HFFc6 (cell line): Measurements from ENCODE around the gene DYSF. TPM values are rescaled to one million over a fixed set of nuclear protein-coding genes. Genes with fewer than 3 reads are reported as not detected.

Experiments used
- DNase-seq: peaks from one replicate; pipeline ENCODE4 v3.0.0-alpha.2; 2018
- H3K27ac Mint-ChIP-seq: 2 replicates; pipeline ENCODE4 v1.8.0; 2020; ENCODE audit warnings: mild to moderate bottlenecking, mixed read lengths
- H3K27me3 Mint-ChIP-seq: 2 replicates; pipeline ENCODE4 v1.8.0; 2021; ENCODE audit warnings: mild to moderate bottlenecking, moderate library complexity, mixed read lengths; ENCODE audit not compliant: insufficient read depth
- H3K36me3 Mint-ChIP-seq: 2 replicates; pipeline ENCODE4 v1.8.0; 2021; ENCODE audit warnings: low read depth, mixed read lengths
- H3K4me1 Mint-ChIP-seq: 2 replicates; pipeline ENCODE4 v1.8.0; 2020; ENCODE audit warnings: low read depth, mixed read lengths
- H3K4me3 Mint-ChIP-seq: 2 replicates; pipeline ENCODE4 v1.8.0; 2020; ENCODE audit warnings: mild to moderate bottlenecking, moderate library complexity, mixed read lengths
- H3K9me3 Mint-ChIP-seq: 2 replicates; pipeline ENCODE4 v1.8.0; 2020; ENCODE audit warnings: mild to moderate bottlenecking, mixed read lengths
- total RNA-seq, 6 experiments: library from RNA; stranded (reverse); fragmentation: NEBNext Ultra II Directional; extraction: Animal tissue kit (Norgen Biotek cat#: 25700); gene quantifications; 2 replicates in 1 of 6; 3 replicates in 5 of 6; pipeline ENCODE4 v1.2.3, GENCODE V29; 2021
- TF ChIP-seq, protein P1 (sequence below): fragments of 200-600 bp; sonication (generic); IDR thresholded peaks from 2 replicates; pipeline ENCODE4 v1.5.0; 2021; ENCODE audit warnings: antibody characterized with exemption, mild to moderate bottlenecking

The DYSF gene
- total RNA-seq, 6 experiments from 2014 or later = 0.07 to 0.57 (median 0.32) TPM

DNA sequence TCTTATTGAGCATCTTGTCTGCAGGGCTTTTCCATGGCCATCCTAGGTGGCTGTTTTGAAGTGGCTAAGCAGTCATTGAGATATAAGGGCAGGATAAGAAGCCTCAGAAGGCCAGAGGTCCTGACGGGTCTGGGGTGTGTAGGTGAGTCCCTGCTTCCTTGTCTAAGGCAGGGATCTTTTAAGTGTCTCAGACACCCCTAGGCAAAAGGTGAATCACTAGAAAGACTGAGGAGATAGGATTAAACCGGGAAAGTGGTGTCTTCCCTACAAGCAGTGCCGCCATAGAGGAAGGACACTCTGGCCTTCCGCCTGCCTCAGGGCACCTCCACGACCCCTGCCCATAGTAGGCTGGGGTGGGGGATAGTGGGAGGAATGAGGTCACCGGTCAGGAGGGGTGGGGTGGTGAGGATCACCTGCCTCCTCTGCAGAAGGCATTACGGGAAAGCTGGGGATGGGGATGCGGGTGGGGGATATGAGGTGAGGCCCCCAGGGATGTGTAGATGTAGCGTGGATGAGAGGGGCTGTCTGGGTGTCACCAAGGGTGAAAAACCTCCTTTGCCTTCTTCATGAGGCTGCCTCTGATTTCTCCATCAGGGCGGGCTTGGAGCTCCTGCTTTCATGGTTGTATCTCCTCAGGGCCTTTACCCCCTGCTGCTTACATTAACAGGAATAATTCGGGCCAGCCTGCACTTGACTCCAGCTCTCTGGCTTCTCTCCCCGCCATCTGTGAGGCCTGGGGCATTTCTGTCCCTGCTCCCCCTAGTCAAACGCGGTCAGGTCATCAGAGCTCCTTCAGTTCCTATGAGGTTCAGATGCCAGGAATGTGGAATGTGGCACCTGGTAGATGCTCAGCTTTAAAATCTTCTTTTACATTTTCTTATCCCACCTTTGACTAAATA, 244.0 kb downstream of the DYSF start:
- DNase-seq = no peak
- Mint-ChIP-seq H3K27ac (no peak overlapping the region), H3K36me3 (no peaks in the 10 kb centered on the region), H3K27me3 (peaks cover 37% of the 10 kb centered on the region), H3K4me1 (no peaks in the 10 kb centered on the region), H3K4me3 (no peak overlapping the region), H3K9me3 (no peaks in the 10 kb centered on the region)
- TF ChIP-seq, protein P1, sequence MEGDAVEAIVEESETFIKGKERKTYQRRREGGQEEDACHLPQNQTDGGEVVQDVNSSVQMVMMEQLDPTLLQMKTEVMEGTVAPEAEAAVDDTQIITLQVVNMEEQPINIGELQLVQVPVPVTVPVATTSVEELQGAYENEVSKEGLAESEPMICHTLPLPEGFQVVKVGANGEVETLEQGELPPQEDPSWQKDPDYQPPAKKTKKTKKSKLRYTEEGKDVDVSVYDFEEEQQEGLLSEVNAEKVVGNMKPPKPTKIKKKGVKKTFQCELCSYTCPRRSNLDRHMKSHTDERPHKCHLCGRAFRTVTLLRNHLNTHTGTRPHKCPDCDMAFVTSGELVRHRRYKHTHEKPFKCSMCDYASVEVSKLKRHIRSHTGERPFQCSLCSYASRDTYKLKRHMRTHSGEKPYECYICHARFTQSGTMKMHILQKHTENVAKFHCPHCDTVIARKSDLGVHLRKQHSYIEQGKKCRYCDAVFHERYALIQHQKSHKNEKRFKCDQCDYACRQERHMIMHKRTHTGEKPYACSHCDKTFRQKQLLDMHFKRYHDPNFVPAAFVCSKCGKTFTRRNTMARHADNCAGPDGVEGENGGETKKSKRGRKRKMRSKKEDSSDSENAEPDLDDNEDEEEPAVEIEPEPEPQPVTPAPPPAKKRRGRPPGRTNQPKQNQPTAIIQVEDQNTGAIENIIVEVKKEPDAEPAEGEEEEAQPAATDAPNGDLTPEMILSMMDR = no peak

DNA sequence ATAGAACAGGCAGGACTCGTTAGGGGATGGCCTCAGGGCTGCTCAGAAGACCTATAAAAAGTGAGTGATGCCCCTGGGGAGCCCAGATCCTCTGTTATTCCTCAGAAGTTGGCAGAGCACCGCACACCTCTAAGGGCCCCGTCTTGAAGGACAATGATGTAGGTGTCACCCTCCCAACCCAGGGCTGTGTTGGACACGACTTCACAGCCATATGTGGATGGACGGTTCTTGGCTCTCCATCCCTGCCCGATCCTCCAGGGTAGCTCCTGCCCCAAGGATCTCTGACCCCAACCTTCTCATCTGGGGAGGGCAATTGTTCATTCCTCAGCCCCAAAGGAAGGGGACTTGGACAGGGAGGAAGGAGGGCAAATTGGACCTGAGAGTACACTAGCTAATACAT, 246.1 kb downstream of the DYSF start:
- TF ChIP-seq, protein P1 = no peak
- H3K27ac Mint-ChIP-seq = no peak overlapping the region
- no peak for DNase-seq
- no peaks in the 10 kb centered on the region for H3K9me3 Mint-ChIP-seq
- H3K4me3 Mint-ChIP-seq = no peak overlapping the region
- H3K36me3 Mint-ChIP-seq = no peaks in the 10 kb centered on the region
- peaks cover 45% of the 10 kb centered on the region for H3K27me3 Mint-ChIP-seq
- no peaks in the 10 kb centered on the region for H3K4me1 Mint-ChIP-seq

DNA sequence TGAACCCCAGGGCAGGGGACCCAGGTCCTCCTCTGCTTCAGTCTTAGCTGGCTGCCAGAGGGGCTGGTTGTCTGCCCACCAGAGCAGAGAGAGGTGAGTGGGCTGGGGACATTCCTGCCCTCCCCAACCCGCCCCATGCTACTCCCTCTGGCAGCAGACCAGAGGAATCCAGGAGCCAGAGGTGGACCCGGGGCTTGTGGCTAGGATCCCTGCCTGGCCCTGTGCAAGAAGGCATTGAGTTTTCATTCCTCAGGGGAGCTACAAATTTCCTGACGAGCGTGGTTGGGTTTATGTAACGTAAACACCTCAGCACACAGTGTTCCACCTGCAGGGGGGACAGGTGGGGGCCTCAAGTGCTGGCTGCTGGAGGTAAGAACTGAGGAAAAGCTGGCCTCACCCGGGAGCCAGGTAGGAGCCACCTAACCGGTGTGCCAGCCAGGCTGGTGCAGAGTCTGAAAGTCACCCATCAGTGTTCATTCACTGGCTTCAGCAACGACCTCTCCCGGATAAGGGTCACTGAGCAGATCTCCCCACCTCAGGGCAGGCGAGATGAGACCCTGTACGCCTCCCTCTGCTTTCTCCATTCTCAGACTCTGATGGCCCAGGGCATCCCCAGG, 246.8 kb downstream of the DYSF start:
- TF ChIP-seq, protein P1 = no peak
- no peaks in the 10 kb centered on the region for H3K4me1 Mint-ChIP-seq
- no peaks in the 10 kb centered on the region for H3K36me3 Mint-ChIP-seq
- no peak for DNase-seq
- peaks cover 51% of the 10 kb centered on the region for H3K27me3 Mint-ChIP-seq
- H3K4me3 Mint-ChIP-seq = no peak overlapping the region
- H3K9me3 Mint-ChIP-seq = no peaks in the 10 kb centered on the region
- no peak overlapping the region for H3K27ac Mint-ChIP-seq

DNA sequence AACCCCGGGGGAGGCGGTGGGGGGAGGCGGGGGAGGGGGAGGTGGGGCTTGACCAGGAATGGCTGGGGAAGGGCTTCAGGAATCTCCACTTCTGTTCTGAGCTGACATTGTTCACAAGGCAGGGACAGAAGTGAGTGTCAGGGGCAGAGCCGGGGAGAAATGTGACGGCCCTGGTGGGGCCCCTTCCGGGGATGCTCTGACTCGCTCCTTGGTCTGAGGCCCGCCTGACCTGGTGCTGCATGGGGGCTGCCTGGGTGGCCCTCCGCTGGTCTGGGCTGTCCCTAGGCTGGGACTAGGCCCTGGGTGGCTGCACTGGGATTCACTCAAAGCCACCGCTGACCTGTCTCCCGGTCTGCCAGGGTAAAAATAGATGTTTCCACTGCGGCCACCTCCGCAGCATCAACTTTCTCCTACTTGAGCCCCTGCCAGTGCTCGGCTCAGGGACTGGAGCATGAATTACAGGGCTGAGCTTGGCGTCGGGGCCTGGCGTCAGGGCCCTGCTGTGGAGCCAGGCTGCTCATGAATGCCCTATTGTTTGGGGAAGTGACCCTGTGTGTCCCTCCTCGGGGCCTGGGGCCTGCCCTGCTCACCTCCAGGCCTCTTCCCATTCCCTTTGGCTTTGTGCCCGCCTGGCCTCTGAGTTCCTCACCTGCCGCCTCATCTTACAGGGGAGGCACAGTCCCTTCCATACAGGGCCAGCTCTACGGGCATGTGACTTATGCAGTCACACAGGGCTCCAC, 247.5 kb downstream of the DYSF start:
- H3K36me3 Mint-ChIP-seq = no peaks in the 10 kb centered on the region
- no peak overlapping the region for H3K27ac Mint-ChIP-seq
- DNase-seq = no peak
- TF ChIP-seq, protein P1 = no peak
- H3K4me3 Mint-ChIP-seq = no peak overlapping the region
- no peaks in the 10 kb centered on the region for H3K9me3 Mint-ChIP-seq
- H3K4me1 Mint-ChIP-seq = no peaks in the 10 kb centered on the region
- peaks cover 57% of the 10 kb centered on the region for H3K27me3 Mint-ChIP-seq

DNA sequence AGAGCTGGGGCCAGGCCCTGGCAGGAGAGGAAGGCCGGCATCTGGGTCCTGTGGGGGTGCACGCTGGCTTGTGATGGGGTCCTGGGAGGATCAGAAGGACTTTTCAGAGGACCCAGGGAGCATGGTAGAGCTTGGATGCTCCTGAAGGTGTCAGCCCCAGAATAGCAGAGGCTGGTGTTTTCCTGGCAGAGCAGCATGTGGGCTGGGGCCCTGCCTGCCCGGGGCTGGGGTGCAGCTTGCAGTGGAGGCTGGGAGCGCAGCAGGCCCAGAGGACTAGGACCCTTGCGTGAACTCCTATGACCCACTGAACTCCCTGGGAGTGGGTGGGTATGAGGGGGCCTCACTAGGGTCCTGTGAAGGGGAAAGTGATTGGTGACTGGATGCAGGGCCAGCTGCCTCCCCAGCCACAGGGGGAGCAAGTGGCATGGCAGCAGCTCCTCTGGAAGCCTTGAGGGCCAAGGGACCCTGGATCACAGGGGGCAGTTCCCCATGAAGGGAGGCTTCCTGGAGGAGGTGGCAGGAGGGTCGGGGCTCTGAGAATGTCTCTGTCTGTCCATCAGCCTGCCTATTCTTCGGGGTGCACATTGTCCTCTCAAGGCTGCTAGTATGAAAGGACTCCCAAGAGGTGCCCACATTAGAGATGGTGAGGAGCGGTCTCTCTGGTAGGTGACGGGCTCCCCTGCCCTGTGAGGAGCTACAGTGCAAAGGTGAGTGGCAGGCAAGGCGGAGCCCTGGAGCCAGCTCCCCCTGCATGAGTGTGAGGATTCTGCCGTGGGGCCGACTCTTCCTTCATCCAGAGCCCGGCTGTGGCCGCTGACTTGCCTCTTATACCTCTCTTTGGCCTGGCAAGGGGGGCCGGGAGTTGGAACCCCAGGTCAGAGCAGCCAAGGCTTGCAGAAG, 249.0 kb downstream of the DYSF start:
- H3K27ac Mint-ChIP-seq = no peak overlapping the region
- H3K27me3 Mint-ChIP-seq = peaks cover 59% of the 10 kb centered on the region
- H3K4me1 Mint-ChIP-seq = no peaks in the 10 kb centered on the region
- no peak overlapping the region for H3K4me3 Mint-ChIP-seq
- TF ChIP-seq, protein P1 = no peak
- H3K36me3 Mint-ChIP-seq = no peaks in the 10 kb centered on the region
- H3K9me3 Mint-ChIP-seq = no peaks in the 10 kb centered on the region
- DNase-seq = no peak
